ENCODE results near the gene CXorf49. TPM values are rescaled to one million over a fixed set of nuclear protein-coding genes. Genes with fewer than 3 reads are reported as not detected.
A peak's percentile ranks its signal among the peaks of the same experiment; 100 is the strongest.
"Not testable (repeated sequence)": the region's sequence is repeated elsewhere in the genome, so short reads cannot be mapped to it uniquely, and the experiment has no call there.

Gene CXorf49
- total RNA-seq, 1 donor from 2014 or later = not detected

- H3K27ac Mint-ChIP-seq; H3K9me3 Mint-ChIP-seq; H3K4me1 Mint-ChIP-seq (ENCODE audit: low read depth); DNase-seq (ENCODE audit: low spot score); H3K4me3 Mint-ChIP-seq; H3K27me3 Mint-ChIP-seq (ENCODE audit: insufficient read depth); H3K36me3 Mint-ChIP-seq (ENCODE audit: low read depth); intact Hi-C loops (cut with micrococcal nuclease): not testable (repeated sequence)
Observed at GRCh38 chrX:71698299-71699022, 19.6 kb downstream of the CXorf49 start.

GRCh38 chrX:71697466-71698298 lies 20.4 kb downstream of the CXorf49 start:
- H3K36me3 Mint-ChIP-seq (ENCODE audit: low read depth); intact Hi-C loops (cut with micrococcal nuclease); H3K9me3 Mint-ChIP-seq; H3K27me3 Mint-ChIP-seq (ENCODE audit: insufficient read depth); DNase-seq (ENCODE audit: low spot score); H3K4me3 Mint-ChIP-seq; H3K4me1 Mint-ChIP-seq (ENCODE audit: low read depth); H3K27ac Mint-ChIP-seq: not testable (repeated sequence)

GRCh38 chrX:71696641-71697465 lies 21.2 kb downstream of the CXorf49 start:
- H3K27me3 Mint-ChIP-seq (ENCODE audit: insufficient read depth); H3K9me3 Mint-ChIP-seq; H3K27ac Mint-ChIP-seq; H3K36me3 Mint-ChIP-seq (ENCODE audit: low read depth); H3K4me3 Mint-ChIP-seq; H3K4me1 Mint-ChIP-seq (ENCODE audit: low read depth); DNase-seq (ENCODE audit: low spot score); intact Hi-C loops (cut with micrococcal nuclease): not testable (repeated sequence)

GRCh38 chrX:71679575-71680207 lies 38.4 kb downstream of the CXorf49 start:
- intact Hi-C loops (cut with micrococcal nuclease) = no loop called here
- Mint-ChIP-seq H3K4me3 (no peak overlapping the region), H3K9me3 (no peaks in the 10 kb centered on the region), H3K27ac (no peak overlapping the region), H3K4me1 (ENCODE audit: low read depth) (no peaks in the 10 kb centered on the region), H3K27me3 (ENCODE audit: insufficient read depth) (no peaks in the 10 kb centered on the region), H3K36me3 (ENCODE audit: low read depth) (no peaks in the 10 kb centered on the region)
- DNase-seq (ENCODE audit: low spot score) = no peak

GRCh38 chrX:71677195-71677594 lies 40.9 kb downstream of the CXorf49 start:
- DNase-seq (ENCODE audit: low spot score); H3K27me3 Mint-ChIP-seq (ENCODE audit: insufficient read depth); intact Hi-C loops (cut with micrococcal nuclease); H3K4me3 Mint-ChIP-seq; H3K36me3 Mint-ChIP-seq (ENCODE audit: low read depth); H3K4me1 Mint-ChIP-seq (ENCODE audit: low read depth); H3K27ac Mint-ChIP-seq; H3K9me3 Mint-ChIP-seq: not testable (repeated sequence)

- H3K36me3 Mint-ChIP-seq (ENCODE audit: low read depth); DNase-seq (ENCODE audit: low spot score); H3K27me3 Mint-ChIP-seq (ENCODE audit: insufficient read depth); H3K9me3 Mint-ChIP-seq; intact Hi-C loops (cut with micrococcal nuclease); H3K4me1 Mint-ChIP-seq (ENCODE audit: low read depth); H3K4me3 Mint-ChIP-seq; H3K27ac Mint-ChIP-seq: not testable (repeated sequence)
Observed at GRCh38 chrX:71676068-71676795, 41.9 kb downstream of the CXorf49 start.

GRCh38 chrX:71675636-71676035 lies 42.4 kb downstream of the CXorf49 start:
- H3K27ac Mint-ChIP-seq; DNase-seq (ENCODE audit: low spot score); H3K4me3 Mint-ChIP-seq; H3K9me3 Mint-ChIP-seq; H3K36me3 Mint-ChIP-seq (ENCODE audit: low read depth); H3K27me3 Mint-ChIP-seq (ENCODE audit: insufficient read depth); intact Hi-C loops (cut with micrococcal nuclease): not testable (repeated sequence)
- peaks cover 14% of the 10 kb centered on the region for H3K4me1 Mint-ChIP-seq (ENCODE audit: low read depth)

GRCh38 chrX:71671938-71672337 lies 46.1 kb downstream of the CXorf49 start:
- H3K27me3 Mint-ChIP-seq (ENCODE audit: insufficient read depth) = peaks cover 5% of the 10 kb centered on the region
- H3K4me1 Mint-ChIP-seq (ENCODE audit: low read depth) = peaks cover 18% of the 10 kb centered on the region
- intact Hi-C loops (cut with micrococcal nuclease) = no loop called here
- no peak overlapping the region for H3K27ac Mint-ChIP-seq
- H3K36me3 Mint-ChIP-seq (ENCODE audit: low read depth) = no peaks in the 10 kb centered on the region
- no peaks in the 10 kb centered on the region for H3K9me3 Mint-ChIP-seq
- no peak overlapping the region for H3K4me3 Mint-ChIP-seq
- DNase-seq (ENCODE audit: low spot score) = no peak

- H3K36me3 Mint-ChIP-seq (ENCODE audit: low read depth) = no peaks in the 10 kb centered on the region
- intact Hi-C loops (cut with micrococcal nuclease) = no loop called here
- H3K4me3 Mint-ChIP-seq = no peak overlapping the region
- peaks cover 5% of the 10 kb centered on the region for H3K27me3 Mint-ChIP-seq (ENCODE audit: insufficient read depth)
- H3K9me3 Mint-ChIP-seq = no peaks in the 10 kb centered on the region
- H3K4me1 Mint-ChIP-seq (ENCODE audit: low read depth) = peaks cover 18% of the 10 kb centered on the region
- peak overlapping the region; percentile 15 for H3K27ac Mint-ChIP-seq
- no peak for DNase-seq (ENCODE audit: low spot score)
Observed at GRCh38 chrX:71671043-71671780, 46.9 kb downstream of the CXorf49 start.

- H3K36me3 Mint-ChIP-seq (ENCODE audit: low read depth); H3K9me3 Mint-ChIP-seq; H3K27ac Mint-ChIP-seq; H3K27me3 Mint-ChIP-seq (ENCODE audit: insufficient read depth); DNase-seq (ENCODE audit: low spot score); H3K4me3 Mint-ChIP-seq: not testable (repeated sequence)
- peaks cover 18% of the 10 kb centered on the region for H3K4me1 Mint-ChIP-seq (ENCODE audit: low read depth)
- intact Hi-C loops (cut with micrococcal nuclease) = loop anchor here (1.0 kb wide), 1 partner anchor 189 kb away; no protein-coding TSS in a partner anchor
Observed at GRCh38 chrX:71669947-71670346, 48.1 kb downstream of the CXorf49 start.

GRCh38 chrX:71669492-71669891 lies 48.6 kb downstream of the CXorf49 start:
- no peak for DNase-seq (ENCODE audit: low spot score)
- Mint-ChIP-seq H3K4me1 (ENCODE audit: low read depth) (peaks cover 18% of the 10 kb centered on the region), H3K9me3 (no peaks in the 10 kb centered on the region), H3K36me3 (ENCODE audit: low read depth) (no peaks in the 10 kb centered on the region), H3K27ac (no peak overlapping the region), H3K27me3 (ENCODE audit: insufficient read depth) (peaks cover 5% of the 10 kb centered on the region), H3K4me3 (no peak overlapping the region)
- intact Hi-C loops (cut with micrococcal nuclease) = no loop called here

GRCh38 chrX:71668248-71668595 lies 49.9 kb downstream of the CXorf49 start:
- no peak overlapping the region for H3K4me3 Mint-ChIP-seq

More at GRCh38 chrX:71668248-71668595, 49.9 kb downstream of the CXorf49 start:
- Mint-ChIP-seq H3K36me3 (ENCODE audit: low read depth) (no peaks in the 10 kb centered on the region), H3K4me1 (ENCODE audit: low read depth) (peaks cover 26% of the 10 kb centered on the region), H3K27ac (no peak overlapping the region), H3K9me3 (no peaks in the 10 kb centered on the region), H3K27me3 (ENCODE audit: insufficient read depth) (peaks cover 5% of the 10 kb centered on the region)
- no peak for DNase-seq (ENCODE audit: low spot score)
- intact Hi-C loops (cut with micrococcal nuclease) = no loop called here
